Erythroblast (primary cell): Measurements from ENCODE around the gene CPAMD8.

Experiments
- DNase-seq, 2 experiments: peaks; one replicate each; lab custom pipeline; 2025; lab: John Stamatoyannopoulos, UW
- GATA1 ChIP-seq: IDR thresholded peaks from 2 replicates; pipeline ENCODE4 v1.6.1; 2011; ENCODE audit warnings: low read depth, mild to moderate bottlenecking, control low read depth, low read length, moderate library complexity
- POLR2A ChIP-seq: IDR thresholded peaks from 2 replicates; pipeline ENCODE4 v1.6.1; 2011; ENCODE audit warnings: mild to moderate bottlenecking, low read length

CPAMD8 gene

GRCh38 chr19:17026706-17027534 lies at the start of gene CPAMD8:
TSS of gene CPAMD8 (minus strand) at chr19:17026810. CDS start at chr19:17026642, 168 bp downstream.
- TF ChIP-seq GATA1: no peak
- no peak for TF ChIP-seq POLR2A
- no peak for DNase-seq

- DNase-seq: peak; percentile 64 to 76
Measured at GRCh38 chr19:17075864-17076542, 49.4 kb upstream of the CPAMD8 start.

DNA sequence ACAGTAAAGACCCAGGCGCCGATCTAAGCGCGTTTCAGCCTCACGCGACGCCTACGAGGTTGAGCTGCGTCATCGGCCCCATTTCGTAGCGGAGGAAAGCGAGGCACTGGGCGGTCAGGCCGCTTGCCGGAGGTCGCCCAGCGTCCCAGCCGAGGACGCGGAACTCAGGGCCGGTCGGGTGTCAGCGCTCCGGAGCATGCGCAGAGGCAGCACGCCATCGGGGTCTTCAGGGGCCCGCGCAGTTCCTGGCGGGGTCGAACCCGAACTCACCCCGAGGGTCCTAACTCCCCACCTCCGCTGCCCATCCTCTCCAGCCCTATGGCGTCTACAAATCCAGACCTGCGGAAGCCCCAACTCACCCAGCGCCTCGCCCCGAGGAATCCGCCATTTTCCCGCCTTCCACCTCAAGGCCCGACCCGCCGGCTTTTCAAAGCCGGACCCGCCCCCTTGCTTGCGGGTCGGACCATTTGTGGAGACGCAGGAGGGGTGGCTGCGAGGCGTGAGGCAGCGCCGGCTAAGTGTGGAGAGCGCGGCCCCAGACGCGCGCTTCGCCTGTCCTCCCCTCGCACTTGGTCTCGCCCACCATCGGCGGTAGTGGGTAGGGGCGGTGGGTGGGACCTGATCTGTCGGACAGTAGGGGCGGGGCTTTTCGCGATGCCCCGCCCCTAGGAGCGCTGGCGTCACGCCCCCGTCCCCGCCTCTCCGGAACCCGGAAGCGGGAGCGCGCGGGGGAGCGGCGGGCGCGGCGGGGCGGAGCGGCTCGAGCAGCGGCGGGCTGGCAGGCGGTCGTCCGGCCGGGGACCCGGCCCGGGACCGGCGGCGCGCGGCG lies 48.6 kb upstream of the CPAMD8 start, which contains the start of the genes HAUS8 and MYO9B:
Gene HAUS8, minus strand, starts transcription at position 418 of the 829 bp plus-strand sequence. Its CDS starts 30 bp downstream, at position 388.
Gene MYO9B, plus strand, starts transcription at position 743 of the 829 bp plus-strand sequence. CDS start 25,941 bp downstream, outside the sequence.
- DNase-seq: peak; percentile 100

More at GRCh38 chr19:17075864-17076542, 49.4 kb upstream of the CPAMD8 start:
- TF ChIP-seq POLR2A (no peak), GATA1 (no peak)

GRCh38 chr19:17074634-17075034 lies 48.0 kb upstream of the CPAMD8 start:
- no peak for DNase-seq

More for the DNA sequence above, 48.6 kb upstream of the CPAMD8 start, which contains the start of the genes HAUS8 and MYO9B:
- TF ChIP-seq POLR2A (peak; percentile 94), GATA1 (no peak)

GRCh38 chr19:17073869-17074633 lies 47.4 kb upstream of the CPAMD8 start:
- peak; percentile 73 to 87 for DNase-seq
- no peak for TF ChIP-seq GATA1
- TF ChIP-seq POLR2A: no peak

More at GRCh38 chr19:17074634-17075034, 48.0 kb upstream of the CPAMD8 start:
- TF ChIP-seq GATA1: no peak
- no peak for TF ChIP-seq POLR2A

DNA sequence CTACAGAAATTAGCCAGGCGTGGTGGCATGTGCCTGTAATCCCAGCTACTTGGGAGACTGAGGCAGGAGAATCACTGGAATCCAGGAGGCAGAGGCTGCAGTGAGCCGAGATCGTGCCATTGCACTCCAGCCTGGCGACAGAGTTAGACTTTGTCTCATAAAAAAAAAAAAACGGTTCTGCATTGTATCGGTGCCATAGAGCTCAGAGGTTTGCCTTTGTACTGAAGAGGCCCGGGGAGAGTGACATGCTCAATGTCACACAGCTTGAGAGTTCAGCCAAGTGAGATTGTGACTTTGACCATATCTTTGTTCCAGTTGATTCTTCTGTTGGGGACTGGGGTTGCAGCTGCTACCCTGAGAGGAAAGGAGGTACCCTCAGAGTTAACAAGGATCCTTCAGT lies 44.3 kb upstream of the CPAMD8 start:
- TF ChIP-seq GATA1 (no peak), POLR2A (no peak)
- no peak for DNase-seq

GRCh38 chr19:17070421-17070820 lies 43.8 kb upstream of the CPAMD8 start:
- DNase-seq: no peak
- TF ChIP-seq GATA1 (no peak), POLR2A (no peak)

DNA sequence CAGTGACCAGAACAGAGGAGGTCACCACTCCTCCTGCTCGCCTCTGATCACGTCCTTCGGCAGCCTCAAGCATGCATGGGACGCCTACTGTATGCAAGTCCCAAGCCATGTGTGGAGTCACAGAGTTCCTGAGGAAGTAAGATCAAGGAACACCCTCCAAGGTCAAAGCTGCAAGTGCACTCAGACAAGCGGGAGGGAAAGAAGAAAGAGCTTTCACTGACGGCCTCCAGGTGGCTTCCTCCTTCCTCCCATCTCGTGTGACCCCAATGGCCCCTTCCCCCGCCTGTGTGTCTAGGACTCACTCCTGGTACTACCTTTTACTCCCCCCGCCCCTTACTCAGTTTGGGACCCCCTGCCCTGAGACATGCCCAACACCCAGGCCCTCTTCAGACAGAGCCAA lies 42.6 kb upstream of the CPAMD8 start:
- TF ChIP-seq GATA1 (no peak), POLR2A (no peak)
- DNase-seq: no peak

GRCh38 chr19:17063428-17063827 lies 36.8 kb upstream of the CPAMD8 start:
- peak in 1 of 2 experiments; percentile 40 for DNase-seq
- no peak for TF ChIP-seq GATA1
- TF ChIP-seq POLR2A: no peak

DNA sequence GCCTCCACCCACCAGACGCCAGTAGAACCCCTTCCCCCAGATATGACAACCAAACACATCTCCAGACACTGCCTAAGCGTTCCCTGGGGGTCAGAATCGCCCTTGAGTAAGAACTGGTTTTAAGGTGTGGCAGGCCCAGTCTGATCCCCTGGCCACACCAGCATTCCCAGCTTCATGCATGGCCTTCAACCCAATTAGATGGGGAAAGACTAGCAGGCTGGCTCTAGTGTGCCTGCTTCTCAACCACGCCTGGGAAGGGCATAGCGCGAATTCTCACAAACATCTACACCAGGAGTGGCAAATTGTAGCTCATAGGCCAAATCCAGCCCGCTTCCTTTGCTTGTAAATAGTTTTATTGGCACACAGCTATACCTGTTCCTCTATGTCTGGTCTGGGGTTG lies 35.1 kb upstream of the CPAMD8 start:
- no peak for DNase-seq

DNA sequence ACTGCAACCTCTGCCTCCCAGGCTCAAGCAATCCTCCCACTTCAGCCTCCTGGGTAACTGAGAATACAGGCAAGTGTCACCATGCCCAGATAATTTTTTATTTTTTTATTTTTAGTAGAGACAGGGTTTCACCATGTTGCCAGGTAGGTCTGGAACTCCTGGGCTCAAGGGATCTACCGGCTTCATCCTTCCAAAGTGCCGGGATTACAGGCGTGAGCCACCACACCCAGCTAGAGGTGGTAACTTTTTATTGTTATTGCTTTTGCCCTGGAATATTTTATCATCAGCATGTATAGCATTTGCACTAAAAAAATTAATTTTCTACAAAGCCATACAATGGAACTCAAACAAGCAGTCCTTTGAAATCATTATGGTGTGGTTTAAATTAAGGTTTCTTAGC lies 34.6 kb upstream of the CPAMD8 start:
- no peak for DNase-seq
- TF ChIP-seq POLR2A (no peak), GATA1 (no peak)

More for the DNA sequence above, 35.1 kb upstream of the CPAMD8 start:
- no peak for TF ChIP-seq GATA1
- no peak for TF ChIP-seq POLR2A

- TF ChIP-seq POLR2A (no peak), GATA1 (no peak)
- no peak for DNase-seq
Measured at GRCh38 chr19:17060802-17061201, 34.2 kb upstream of the CPAMD8 start.

DNA sequence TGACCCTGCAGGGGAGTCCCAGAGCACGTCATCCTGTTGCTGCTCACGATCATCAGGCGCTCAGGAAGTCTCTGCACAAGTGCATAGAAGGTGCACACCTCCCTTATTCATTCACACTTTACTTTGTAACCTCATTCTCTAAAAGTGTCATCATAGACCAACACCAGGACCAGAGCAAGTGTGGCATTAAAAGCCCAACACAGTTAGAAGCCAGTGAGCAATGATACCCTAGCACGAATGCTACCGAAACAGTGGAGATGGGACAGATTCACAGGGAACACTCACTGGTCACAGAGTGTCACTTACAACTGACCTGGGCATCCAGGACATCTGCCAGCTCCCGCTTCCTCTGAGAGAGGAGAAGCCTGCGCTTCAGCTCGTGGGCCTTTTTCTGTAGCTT lies 31.6 kb upstream of the CPAMD8 start:
- no peak for DNase-seq
- TF ChIP-seq POLR2A (no peak), GATA1 (no peak)
